ENCODE data around the gene ICA1. TPM values are rescaled to one million over a fixed set of nuclear protein-coding genes. Genes with fewer than 3 reads are reported as not detected.

The ICA1 gene
- total and polyA plus RNA-seq, 12 donors = 29.5 to 92.1 (median 56.8) TPM

DNA sequence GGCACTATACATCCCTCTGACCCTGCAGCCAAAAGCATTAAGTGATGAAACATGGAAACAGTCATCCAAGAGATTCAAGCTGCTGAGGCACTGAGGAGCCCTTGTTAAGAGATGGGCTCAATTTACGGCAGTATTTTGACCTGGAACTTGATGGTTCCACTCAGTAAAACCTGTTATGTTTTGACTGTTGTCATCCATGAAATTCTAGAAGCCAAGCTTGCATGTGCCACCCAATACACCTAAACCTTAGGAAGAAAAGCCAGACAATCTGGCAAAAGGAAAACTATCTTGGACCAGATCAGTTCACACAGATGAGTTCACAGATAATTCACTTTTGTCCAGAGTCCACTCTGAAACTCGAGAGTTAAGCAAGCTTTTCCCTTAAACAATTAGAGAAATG lies 53.2 kb downstream of the ICA1 start:
- peaks cover 0 to 42% (median 34%) of the 10 kb centered on the region in 9 donors for H3K4me1 ChIP-seq
- H3K4me3 ChIP-seq = no peak overlapping the region
- H3K36me3 ChIP-seq = no peaks in the 10 kb centered on the region
- 68 to 78% methylated on average over 2 of the region's 2 CpGs for WGBS, 2 donors
- intact Hi-C loops (cut with DNase I) = loop anchor here in 2 of 10 donors (10.0 kb wide), 2 partner anchors 234 to 614 kb away; no protein-coding TSS in a partner anchor
- ATAC-seq (no peak), DNase-seq (no peak)
- no peaks in the 10 kb centered on the region for H3K9me3 ChIP-seq
- H3K27ac ChIP-seq = no peak overlapping the region
- H3K27me3 ChIP-seq = no peaks in the 10 kb centered on the region
- TF ChIP-seq, protein P1, sequence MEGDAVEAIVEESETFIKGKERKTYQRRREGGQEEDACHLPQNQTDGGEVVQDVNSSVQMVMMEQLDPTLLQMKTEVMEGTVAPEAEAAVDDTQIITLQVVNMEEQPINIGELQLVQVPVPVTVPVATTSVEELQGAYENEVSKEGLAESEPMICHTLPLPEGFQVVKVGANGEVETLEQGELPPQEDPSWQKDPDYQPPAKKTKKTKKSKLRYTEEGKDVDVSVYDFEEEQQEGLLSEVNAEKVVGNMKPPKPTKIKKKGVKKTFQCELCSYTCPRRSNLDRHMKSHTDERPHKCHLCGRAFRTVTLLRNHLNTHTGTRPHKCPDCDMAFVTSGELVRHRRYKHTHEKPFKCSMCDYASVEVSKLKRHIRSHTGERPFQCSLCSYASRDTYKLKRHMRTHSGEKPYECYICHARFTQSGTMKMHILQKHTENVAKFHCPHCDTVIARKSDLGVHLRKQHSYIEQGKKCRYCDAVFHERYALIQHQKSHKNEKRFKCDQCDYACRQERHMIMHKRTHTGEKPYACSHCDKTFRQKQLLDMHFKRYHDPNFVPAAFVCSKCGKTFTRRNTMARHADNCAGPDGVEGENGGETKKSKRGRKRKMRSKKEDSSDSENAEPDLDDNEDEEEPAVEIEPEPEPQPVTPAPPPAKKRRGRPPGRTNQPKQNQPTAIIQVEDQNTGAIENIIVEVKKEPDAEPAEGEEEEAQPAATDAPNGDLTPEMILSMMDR (IDR thresholded peaks at IDR 0.05) = no peak

DNA sequence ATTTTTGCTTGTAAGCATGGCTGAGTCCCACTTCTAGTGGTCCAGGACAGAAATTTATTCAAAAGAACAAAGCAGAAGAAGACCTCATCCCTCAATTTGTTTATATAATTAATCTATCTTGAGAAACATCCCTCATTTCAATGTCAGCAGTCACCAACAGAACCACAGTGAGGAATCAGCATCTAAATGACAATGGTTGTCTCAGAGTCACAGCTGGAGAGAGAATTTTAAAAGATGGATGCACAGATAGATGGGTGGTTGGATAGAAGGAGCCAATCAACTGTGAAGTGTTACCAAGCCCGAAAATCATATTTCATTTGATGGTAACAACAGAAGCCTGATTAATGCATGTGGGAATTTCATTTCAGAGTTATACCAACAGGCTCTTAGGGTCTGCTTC lies 55.0 kb downstream of the ICA1 start:
- no peak for DNase-seq
- intact Hi-C loops (cut with DNase I) = loop anchor here in 2 of 10 donors (10.0 kb wide), 2 partner anchors 232 to 612 kb away; no protein-coding TSS in a partner anchor

GRCh38 chr7:8205537-8205936 lies 56.4 kb downstream of the ICA1 start:
- H3K27me3 ChIP-seq = no peaks in the 10 kb centered on the region
- H3K4me3 ChIP-seq = no peak overlapping the region
- no peaks in the 10 kb centered on the region for H3K9me3 ChIP-seq
- WGBS, 2 donors = 70 to 81% methylated on average over 5 of the region's 5 CpGs
- no peak for DNase-seq
- TF ChIP-seq, protein P1 (IDR thresholded peaks at IDR 0.05) = no peak
- intact Hi-C loops (cut with DNase I) = loop anchor here in 2 of 10 donors (10.0 kb wide), 2 partner anchors 231 to 611 kb away; no protein-coding TSS in a partner anchor
- peaks cover 0 to 8% (median 0%) of the 10 kb centered on the region in 9 donors for H3K36me3 ChIP-seq
- H3K4me1 ChIP-seq = peaks cover 0 to 29% (median 17%) of the 10 kb centered on the region in 9 donors
- peak overlapping the region in 2 of 10 donors; percentile 9 to 11 for H3K27ac ChIP-seq
- peak in 1 of 8 donors; percentile 27 for ATAC-seq

More for the DNA sequence above, 55.0 kb downstream of the ICA1 start:
- H3K27ac ChIP-seq = no peak overlapping the region
- H3K27me3 ChIP-seq = no peaks in the 10 kb centered on the region
- TF ChIP-seq, protein P1 (IDR thresholded peaks at IDR 0.05) = no peak
- no peaks in the 10 kb centered on the region for H3K9me3 ChIP-seq
- H3K4me1 ChIP-seq = peaks cover 0 to 32% (median 21%) of the 10 kb centered on the region in 9 donors
- H3K4me3 ChIP-seq = no peak overlapping the region
- 97 to 100% methylated on average over 1 of the region's 1 CpG for WGBS, 2 donors
- H3K36me3 ChIP-seq = peaks cover 0 to 8% (median 0%) of the 10 kb centered on the region in 9 donors
- ATAC-seq = no peak

GRCh38 chr7:8205031-8205387 lies 57.0 kb downstream of the ICA1 start:
- ATAC-seq (no peak), DNase-seq (no peak)
- H3K9me3 ChIP-seq = no peaks in the 10 kb centered on the region
- intact Hi-C loops (cut with DNase I) = loop anchor here in 2 of 10 donors (10.0 kb wide), 2 partner anchors 230 to 610 kb away; no protein-coding TSS in a partner anchor
- 94 to 98% methylated on average over 2 of the region's 2 CpGs for WGBS, 2 donors
- no peak overlapping the region for H3K27ac ChIP-seq
- TF ChIP-seq, protein P1 (IDR thresholded peaks at IDR 0.05) = no peak
- no peaks in the 10 kb centered on the region for H3K27me3 ChIP-seq
- H3K4me3 ChIP-seq = no peak overlapping the region
- H3K36me3 ChIP-seq = peaks cover 0 to 8% (median 0%) of the 10 kb centered on the region in 9 donors
- peaks cover 0 to 29% (median 17%) of the 10 kb centered on the region in 9 donors for H3K4me1 ChIP-seq

All from heart right ventricle (tissue), 16 donors.